Stimulated activated CD4-positive, alpha-beta T cell treated with anti-CD3 and anti-CD28 coated beads, TNF-alpha, amount 100 ng/mL, for 4 hours (primary cell): ENCODE measurements around the gene ENOX2.
"Not testable (repeated sequence)": the region's sequence is repeated elsewhere in the genome, so short reads cannot be mapped to it uniquely, and the experiment has no call there.

ENCODE experiments used
- DNase-seq, 3 experiments: peaks; one replicate each; pipeline ENCODE4 v3.0.0-alpha.2; 2020; ENCODE audit warnings: low read depth in 3 of 3

Gene ENOX2, protein sequence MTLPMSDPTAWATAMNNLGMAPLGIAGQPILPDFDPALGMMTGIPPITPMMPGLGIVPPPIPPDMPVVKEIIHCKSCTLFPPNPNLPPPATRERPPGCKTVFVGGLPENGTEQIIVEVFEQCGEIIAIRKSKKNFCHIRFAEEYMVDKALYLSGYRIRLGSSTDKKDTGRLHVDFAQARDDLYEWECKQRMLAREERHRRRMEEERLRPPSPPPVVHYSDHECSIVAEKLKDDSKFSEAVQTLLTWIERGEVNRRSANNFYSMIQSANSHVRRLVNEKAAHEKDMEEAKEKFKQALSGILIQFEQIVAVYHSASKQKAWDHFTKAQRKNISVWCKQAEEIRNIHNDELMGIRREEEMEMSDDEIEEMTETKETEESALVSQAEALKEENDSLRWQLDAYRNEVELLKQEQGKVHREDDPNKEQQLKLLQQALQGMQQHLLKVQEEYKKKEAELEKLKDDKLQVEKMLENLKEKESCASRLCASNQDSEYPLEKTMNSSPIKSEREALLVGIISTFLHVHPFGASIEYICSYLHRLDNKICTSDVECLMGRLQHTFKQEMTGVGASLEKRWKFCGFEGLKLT

GRCh38 chrX:130902783-130903613 is at the start of gene ENOX2:
Gene ENOX2, minus strand, starts transcription at chrX:130903209. Its CDS starts 199,993 bp downstream, at chrX:130703216.
- DNase-seq: peak; percentile 42 to 65 (median 63)

GRCh38 chrX:130952266-130953043 is 49.4 kb upstream of the ENOX2 start:
- DNase-seq: no peak

DNA sequence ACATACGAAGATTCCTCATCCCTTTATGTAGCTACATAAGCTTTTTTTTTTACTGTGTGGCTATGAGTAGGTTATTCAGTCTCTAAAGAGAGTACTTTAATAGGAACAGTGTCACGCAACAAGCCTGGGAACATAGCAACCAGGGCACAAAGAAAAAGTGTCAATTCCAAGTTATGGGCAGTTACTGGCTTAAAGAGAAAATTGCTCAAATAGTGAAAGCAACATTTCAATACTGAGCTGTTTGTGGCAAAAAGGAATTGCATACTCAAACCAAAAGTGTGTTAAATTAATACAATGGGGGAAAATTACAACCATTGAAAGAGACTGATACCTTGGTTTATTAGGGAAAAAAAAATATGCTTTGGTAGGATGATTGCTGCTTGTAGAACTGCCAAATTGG is 41.2 kb upstream of the ENOX2 start:
- no peak for DNase-seq

DNA sequence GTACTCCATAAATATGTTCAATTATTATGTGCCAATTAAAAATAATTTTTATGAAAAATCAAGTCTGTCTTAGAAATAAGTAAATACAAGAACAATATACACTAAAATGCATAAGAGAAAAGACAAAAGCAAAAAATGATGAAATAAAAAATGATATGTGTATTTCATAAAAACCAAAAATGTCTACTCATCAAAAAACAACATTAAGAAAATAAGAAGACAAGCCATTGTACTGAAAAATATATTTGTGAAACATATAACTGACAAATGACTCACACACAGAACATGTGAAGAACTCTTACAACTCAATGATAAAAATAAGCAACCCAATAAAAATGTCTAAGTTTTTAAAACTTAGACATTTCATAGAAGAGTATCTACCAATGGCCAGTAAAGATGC is 34.1 kb upstream of the ENOX2 start:
- DNase-seq: no peak

GRCh38 chrX:130933358-130933757 is 30.3 kb upstream of the ENOX2 start:
- no peak for DNase-seq

- not testable (repeated sequence) for DNase-seq
Measured at GRCh38 chrX:130920405-130920804, 17.4 kb upstream of the ENOX2 start.

GRCh38 chrX:130919676-130920075 is 16.7 kb upstream of the ENOX2 start:
- not testable (repeated sequence) for DNase-seq

GRCh38 chrX:130918498-130918897 is 15.5 kb upstream of the ENOX2 start:
- not testable (repeated sequence) for DNase-seq

- DNase-seq: peak; percentile 2 to 5 (median 4)
Measured at GRCh38 chrX:130916636-130917422, 13.8 kb upstream of the ENOX2 start.

GRCh38 chrX:130915302-130915701 is 12.3 kb upstream of the ENOX2 start:
- no peak for DNase-seq

DNA sequence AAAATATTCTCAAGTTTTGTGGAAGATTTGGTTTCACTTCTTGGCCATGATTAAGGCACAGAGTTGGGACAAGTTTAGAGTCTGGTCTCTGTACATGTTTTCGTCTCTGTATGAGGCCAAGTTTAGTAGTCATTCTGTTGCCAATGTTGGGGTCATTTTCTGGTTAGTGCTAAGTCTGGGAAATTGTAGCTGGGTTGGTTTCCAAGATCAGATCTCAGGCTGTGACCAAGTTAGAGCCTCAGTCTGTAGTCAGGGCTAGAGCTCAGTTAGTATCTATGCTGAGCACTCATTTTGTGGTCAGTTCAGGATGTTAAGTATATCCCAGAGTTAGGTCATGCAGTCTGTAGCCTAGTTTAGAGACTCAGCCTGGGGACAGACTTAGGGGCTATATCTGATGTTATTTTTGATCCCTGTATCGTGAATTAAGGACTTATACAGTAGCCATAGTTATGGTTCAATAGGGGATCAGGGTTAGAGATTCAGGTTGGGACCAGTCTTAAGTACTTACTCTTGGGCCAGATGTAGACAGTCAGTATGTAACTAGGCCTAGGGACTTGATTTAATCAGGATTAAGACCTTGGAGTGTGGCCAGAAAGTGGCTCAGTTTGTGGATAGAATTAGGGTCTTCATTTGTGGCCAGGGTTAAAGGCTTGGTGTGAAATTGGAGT is 6.6 kb upstream of the ENOX2 start:
- DNase-seq: no peak

- DNase-seq: no peak
Measured at GRCh38 chrX:130906776-130907175, 3.8 kb upstream of the ENOX2 start.

DNA sequence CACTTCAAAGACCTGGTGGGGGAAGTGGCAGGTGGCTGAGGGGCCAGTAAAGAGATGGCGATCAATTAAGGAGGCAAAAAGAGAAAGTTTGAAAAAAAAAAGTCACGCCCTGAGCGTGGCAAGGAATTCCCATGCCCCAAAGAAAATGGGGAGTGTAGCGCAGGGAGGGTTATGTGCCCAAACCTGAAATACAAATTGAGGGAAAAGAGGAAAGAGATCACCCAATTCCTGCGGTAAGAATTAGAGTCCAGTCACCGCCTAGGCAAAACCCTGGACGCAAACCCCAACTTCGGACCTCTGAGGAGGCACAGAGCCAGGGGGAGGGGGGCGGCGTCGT is 595 bp downstream of the ENOX2 start:
- no peak for DNase-seq

DNA sequence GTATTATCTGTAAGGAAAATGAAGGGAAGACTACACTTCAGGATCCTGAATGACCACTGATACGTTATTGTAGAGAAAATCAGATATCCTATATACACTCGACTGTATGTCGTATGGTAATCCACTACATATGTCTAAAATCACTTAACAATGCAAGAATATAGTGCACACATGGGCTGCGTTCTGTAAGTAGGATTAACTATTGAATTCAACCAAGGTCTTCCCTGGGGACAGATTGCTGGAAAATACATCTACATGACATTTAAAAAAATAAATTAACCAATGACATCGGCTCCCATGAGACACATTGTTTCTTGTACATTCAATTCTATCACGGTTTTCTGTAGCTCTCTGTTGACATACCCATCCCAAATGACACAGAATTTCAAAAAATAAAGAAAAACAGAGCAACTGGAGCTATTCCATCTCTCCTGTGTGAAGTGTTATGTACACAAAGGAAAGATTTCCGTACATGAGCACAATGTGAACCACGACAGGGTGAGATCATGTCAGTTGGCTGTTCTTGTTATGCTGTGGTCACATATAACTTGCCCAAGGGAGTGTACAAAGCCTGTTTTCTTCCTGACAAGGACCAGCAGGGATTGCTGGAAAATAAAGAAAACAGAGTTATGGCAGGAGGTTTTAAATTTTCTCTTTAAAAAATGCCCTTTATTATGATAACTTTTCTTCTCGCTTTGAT is 6.1 kb downstream of the ENOX2 start:
- no peak for DNase-seq

GRCh38 chrX:130896026-130896425 is 7.0 kb downstream of the ENOX2 start:
- no peak for DNase-seq

GRCh38 chrX:130895299-130895698 is 7.7 kb downstream of the ENOX2 start:
- no peak for DNase-seq

- no peak for DNase-seq
Measured at GRCh38 chrX:130893356-130894085, 9.5 kb downstream of the ENOX2 start.

DNA sequence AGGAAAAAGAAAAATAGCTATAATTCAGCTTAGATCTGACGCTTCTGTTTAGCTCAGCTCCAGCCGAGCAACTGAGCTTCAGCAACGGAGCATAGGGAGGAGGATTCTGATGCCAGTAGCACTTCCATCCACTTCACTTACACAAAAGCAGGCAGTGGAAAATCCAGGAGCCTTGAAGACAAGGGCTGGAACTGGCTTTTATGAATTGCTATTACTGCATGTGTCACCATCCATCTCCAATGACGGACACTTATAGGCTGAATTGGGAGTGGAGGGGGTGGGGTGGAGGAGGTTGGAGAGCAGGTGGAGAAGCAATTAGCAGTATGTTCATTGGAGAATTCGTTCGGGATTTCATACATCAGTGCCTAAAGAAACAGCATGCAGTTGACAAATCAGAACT is 15.6 kb downstream of the ENOX2 start:
- DNase-seq: no peak

DNA sequence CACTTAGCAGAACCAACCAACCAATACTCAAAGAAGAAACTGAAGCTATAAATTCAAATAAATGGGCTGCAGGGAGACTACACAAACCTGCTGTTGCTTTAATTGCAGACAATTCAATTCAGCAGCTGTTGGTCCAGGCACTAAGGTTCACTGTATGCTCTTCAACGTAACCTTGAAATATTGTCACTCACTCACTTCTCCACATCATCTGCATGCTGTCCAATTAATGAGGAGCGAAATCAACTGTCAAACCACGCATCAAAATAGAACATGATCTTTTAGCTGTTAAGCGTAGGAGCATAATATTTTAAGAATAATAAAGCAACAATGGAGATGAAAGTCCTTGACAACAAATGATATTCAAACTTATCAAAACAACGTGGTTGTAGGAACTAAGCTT is 17.0 kb downstream of the ENOX2 start:
- no peak for DNase-seq
